ENCODE data around the gene CAPN2.
"Not testable (repeated sequence)": the region's sequence is repeated elsewhere in the genome, so short reads cannot be mapped to it uniquely, and the experiment has no call there.

The CAPN2 gene

DNA sequence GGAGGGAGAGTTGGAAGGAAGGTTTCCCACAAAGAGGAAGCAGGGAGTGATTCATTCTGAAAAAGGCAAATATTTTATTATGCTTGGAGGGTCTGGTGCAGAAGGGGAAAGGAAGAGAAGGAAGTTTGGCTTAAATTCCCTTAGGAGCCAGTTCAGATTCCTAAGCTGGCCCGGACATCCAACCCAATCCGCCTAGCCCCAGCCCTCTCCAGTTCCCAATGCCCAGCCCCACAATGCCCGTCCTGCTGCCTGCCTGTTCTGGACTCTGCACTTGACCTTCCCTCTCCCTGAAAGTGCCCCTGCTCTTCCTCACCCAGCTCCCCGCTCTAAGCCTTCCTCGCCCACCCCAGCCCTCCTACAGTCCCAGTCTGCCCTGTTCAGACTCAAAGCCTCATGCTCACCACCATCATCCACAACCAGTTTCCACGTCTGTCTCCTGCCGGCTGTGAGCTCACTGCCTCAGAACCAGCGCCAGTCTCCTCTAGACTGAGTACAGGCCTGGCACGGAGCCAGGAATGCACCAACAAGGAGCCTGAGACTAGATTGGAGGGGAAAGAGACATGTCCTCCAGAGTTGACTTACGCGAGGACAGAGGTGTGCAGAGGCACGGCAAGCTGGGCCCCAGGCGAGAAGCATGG is 18.9 kb downstream of the CAPN2 start:
- in situ Hi-C loops (cut with HindIII; ENCODE audit: low sequenced_read_pairs), result no loop called here
- no peak for DNase-seq (ENCODE audit: low read depth)
- H3K4me3 ChIP-seq (ENCODE audit: low read depth, low read length), result no peak overlapping the region
- TF ChIP-seq, protein P1, sequence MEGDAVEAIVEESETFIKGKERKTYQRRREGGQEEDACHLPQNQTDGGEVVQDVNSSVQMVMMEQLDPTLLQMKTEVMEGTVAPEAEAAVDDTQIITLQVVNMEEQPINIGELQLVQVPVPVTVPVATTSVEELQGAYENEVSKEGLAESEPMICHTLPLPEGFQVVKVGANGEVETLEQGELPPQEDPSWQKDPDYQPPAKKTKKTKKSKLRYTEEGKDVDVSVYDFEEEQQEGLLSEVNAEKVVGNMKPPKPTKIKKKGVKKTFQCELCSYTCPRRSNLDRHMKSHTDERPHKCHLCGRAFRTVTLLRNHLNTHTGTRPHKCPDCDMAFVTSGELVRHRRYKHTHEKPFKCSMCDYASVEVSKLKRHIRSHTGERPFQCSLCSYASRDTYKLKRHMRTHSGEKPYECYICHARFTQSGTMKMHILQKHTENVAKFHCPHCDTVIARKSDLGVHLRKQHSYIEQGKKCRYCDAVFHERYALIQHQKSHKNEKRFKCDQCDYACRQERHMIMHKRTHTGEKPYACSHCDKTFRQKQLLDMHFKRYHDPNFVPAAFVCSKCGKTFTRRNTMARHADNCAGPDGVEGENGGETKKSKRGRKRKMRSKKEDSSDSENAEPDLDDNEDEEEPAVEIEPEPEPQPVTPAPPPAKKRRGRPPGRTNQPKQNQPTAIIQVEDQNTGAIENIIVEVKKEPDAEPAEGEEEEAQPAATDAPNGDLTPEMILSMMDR (IDR thresholded peaks at IDR 0.05; ENCODE audit: low read depth, low read length, missing control alignments), result no peak

DNA sequence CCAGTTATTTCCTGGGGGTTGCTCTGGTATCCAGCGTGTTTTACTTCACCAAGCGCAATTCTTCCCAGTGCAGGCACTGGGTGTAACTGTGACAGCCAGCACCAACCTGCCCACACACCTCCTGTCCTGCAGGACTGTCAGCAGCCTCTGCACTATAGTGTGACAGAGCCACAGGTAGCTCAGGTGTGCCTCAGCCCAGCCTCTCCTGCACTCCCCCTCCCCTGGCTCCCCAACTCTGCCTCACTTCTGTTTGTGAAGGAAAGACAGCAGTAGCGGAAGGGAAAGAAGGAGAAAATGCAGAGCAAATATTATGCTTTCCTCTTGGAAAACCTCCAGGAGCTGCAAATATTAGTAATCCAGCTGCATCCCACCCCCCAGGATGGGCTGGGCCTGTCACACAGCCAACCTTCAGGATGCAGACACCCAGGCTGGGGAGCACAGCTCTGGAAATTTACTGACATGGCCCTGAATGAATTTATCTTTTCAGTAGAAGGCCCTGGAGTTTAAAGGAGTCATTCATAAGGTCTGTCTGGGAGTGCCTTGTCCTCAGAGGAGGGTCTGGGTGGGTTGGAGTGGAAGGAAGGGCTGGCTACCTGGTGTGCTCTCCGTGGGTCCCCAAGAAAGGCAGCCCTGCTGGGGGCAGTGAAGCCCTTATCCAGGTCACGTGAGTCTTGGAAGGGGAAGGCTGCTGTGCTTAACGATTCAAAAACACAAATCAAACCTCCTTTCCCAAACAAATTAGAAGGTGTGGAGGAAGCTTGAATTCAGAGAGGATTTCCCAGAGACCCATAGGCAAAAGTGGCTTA is 20.9 kb downstream of the CAPN2 start:
- in situ Hi-C loops (cut with HindIII; ENCODE audit: low sequenced_read_pairs), result no loop called here
- no peak for DNase-seq (ENCODE audit: low read depth)
- TF ChIP-seq, protein P1 (IDR thresholded peaks at IDR 0.05; ENCODE audit: low read depth, low read length, missing control alignments), result no peak
- H3K4me3 ChIP-seq (ENCODE audit: low read depth, low read length), result no peak overlapping the region

DNA sequence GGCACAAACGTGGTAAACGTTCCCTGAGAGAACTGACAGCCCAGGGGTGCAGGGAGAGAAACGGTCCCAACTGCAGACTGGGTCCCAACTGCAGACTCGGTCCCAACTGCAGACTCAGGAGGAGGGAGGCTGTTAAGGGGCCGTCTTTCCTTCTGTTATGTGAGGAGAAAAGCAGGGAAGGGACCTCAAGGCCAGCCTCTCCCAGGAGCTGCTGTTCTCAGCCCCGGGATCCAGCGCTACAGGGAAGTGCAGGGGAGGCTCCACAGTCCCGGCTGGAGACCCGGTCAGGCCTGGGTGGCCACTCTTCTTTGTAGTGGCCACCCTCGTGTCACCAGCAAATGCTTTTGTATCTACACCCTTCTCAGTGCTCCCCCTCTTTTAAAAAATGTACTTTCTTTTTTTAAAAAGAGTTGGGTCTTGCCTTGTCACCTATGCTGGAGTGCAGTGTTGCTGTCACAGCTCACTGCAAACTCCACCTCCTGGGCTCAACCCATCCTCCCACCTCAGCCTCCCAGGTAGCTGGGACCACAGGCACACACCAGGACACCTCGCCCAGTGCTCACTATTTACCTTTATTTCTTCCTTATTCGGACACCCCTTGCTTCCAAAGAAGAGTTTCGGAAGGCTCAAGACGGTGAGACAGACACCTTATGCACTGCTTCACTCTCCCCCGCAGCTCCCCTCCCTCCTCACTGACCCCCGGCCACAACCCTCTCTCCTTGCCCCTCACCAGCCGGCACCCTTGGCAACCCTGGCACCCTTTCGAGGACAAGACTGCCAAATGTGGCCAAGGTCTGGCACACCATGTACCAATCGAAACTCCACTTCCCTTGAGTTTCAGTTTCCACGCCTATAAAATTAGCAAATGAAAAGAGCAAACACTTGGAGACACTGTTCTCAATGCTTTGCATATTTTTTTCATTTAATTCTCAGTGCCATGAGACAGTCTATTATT is 21.8 kb downstream of the CAPN2 start:
- in situ Hi-C loops (cut with HindIII; ENCODE audit: low sequenced_read_pairs), result no loop called here
- DNase-seq (ENCODE audit: low read depth), result no peak
- TF ChIP-seq, protein P1 (IDR thresholded peaks at IDR 0.05; ENCODE audit: low read depth, low read length, missing control alignments), result no peak
- no peak overlapping the region for H3K4me3 ChIP-seq (ENCODE audit: low read depth, low read length)

DNA sequence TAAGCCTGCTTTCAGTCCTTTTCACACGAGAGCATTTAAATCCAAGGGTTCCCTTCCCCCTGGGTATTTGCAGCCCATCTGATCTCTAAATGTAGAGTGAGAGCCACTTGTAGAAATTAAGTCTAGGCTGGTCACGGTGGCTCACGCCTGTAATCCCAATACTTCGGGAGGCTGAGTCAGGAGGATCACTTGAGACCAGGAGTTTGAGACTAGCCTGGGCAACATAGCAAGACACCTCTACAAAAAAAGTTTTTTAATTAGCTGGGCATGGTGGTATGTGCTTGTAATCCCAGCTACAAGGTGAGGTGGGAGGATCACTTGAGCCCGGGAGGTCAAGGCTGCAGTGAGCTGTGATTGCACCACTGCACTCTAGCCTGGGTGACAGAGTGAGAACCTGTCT is 24.3 kb downstream of the CAPN2 start:
- H3K4me3 ChIP-seq (ENCODE audit: low read depth, low read length); DNase-seq (ENCODE audit: low read depth); in situ Hi-C loops (cut with HindIII; ENCODE audit: low sequenced_read_pairs): not testable (repeated sequence)

DNA sequence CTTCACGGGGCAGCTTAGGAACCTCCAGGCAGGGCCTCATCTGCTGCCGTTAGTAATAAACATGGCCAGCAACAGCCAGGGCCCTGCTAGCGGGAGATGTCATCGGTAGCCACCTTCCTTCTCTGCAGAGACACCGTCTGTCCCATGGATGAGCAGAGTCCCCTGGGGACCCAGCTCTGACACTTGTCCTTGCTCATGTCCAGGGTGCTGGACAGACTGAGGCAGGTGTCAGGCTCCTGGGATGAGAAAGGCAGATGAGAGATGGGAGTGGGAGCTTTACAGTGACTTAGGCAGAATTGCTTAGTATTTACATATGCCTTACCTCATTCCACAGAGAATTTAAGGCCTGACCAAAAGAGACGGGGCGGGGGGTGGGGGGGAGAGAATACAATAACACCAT is 25.0 kb downstream of the CAPN2 start:
- in situ Hi-C loops (cut with HindIII; ENCODE audit: low sequenced_read_pairs), result no loop called here
- TF ChIP-seq, protein P1 (IDR thresholded peaks at IDR 0.05; ENCODE audit: low read depth, low read length, missing control alignments), result no peak
- DNase-seq (ENCODE audit: low read depth), result no peak
- H3K4me3 ChIP-seq (ENCODE audit: low read depth, low read length), result no peak overlapping the region

DNA sequence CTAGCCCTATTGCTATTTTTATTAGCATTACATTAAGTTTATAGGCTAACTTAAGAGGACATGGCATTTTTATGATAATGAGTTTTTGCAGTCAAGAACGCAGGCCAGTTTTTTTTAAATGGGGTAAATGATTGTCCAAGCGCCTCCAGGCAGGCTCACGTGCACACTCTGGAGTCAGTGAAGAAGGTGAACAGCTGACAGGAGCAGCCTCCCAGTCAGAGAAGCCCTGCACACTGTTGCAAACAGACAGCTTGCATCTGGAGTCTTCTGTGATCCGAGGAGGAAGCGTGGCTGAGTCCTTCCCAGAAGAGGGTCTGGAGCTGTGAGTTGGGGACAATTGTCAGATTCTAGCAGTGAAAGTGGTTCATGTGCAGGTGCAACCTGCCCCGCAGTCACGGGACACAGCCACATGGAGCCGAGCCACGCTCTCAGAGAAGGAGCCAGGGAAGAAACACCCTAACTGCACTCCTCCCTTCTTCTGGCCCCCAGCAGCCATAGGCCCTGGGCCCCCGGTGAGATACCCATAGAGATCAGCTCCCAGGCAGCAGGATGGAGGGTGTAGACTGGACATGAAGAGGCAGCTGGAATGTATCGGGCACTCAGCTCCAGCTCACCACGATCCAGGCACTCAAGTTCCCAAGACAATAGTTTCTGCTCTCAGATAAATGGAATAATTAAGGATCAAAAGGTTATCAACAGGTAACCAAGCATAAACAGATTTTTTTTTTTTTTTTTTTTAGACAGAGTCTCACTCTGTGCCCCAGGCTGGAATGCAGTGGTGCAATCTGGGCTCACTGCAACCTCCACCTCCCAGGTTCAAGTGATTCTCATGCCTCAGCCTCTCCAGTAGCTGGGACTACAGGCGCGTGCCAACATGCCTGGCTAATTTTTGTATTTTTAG is 26.4 kb downstream of the CAPN2 start:
- no peak overlapping the region for H3K4me3 ChIP-seq (ENCODE audit: low read depth, low read length)
- DNase-seq (ENCODE audit: low read depth), result no peak
- in situ Hi-C loops (cut with HindIII; ENCODE audit: low sequenced_read_pairs), result no loop called here
- TF ChIP-seq, protein P1 (IDR thresholded peaks at IDR 0.05; ENCODE audit: low read depth, low read length, missing control alignments), result no peak
